WTC11 (cell line): ENCODE measurements around the gene MAS1. TPM values are rescaled to one million over a fixed set of nuclear protein-coding genes. Genes with fewer than 3 reads are reported as not detected.

Experiments
- ATAC-seq: fragments of 200-7000 bp; cut with Tn5 transposase; 2 replicates; pipeline ENCODE4 v1.10.0; 2021; ENCODE audit warnings: mild to moderate bottlenecking, moderate library complexity
- CTCF ChIA-PET: fragments of 300-600 bp; sonication (Branson Sonifier 250); formaldehyde crosslinking; loops from one replicate; lab custom pipeline; 2021; ENCODE audit warnings: antibody characterized with exemption; lab: Charles Lee
- POLR2A ChIA-PET: fragments of 350-600 bp; sonication (Branson Sonifier 250); formaldehyde crosslinking; loops from one replicate; lab custom pipeline; 2021; ENCODE audit warnings: antibody characterized with exemption; lab: Charles Lee
- DNase-seq: peaks from one replicate; pipeline ENCODE4 v3.0.0; 2021; ENCODE audit warnings: low spot score
- H3K27ac Mint-ChIP-seq: 2 replicates; pipeline ENCODE4 v1.8.0; 2021; ENCODE audit warnings: mixed read lengths
- H3K27me3 Mint-ChIP-seq: 2 replicates; pipeline ENCODE4 v1.8.0; 2021; ENCODE audit warnings: low read depth, mild to moderate bottlenecking, moderate library complexity, mixed read lengths
- H3K36me3 Mint-ChIP-seq: 2 replicates; pipeline ENCODE4 v1.8.0; 2021; ENCODE audit warnings: mixed read lengths
- H3K4me1 Mint-ChIP-seq: 2 replicates; pipeline ENCODE4 v1.8.0; 2022; ENCODE audit warnings: mixed read lengths
- H3K4me3 Mint-ChIP-seq: 2 replicates; pipeline ENCODE4 v1.8.0; 2021; ENCODE audit warnings: mild to moderate bottlenecking, moderate library complexity, mixed read lengths
- H3K9me3 Mint-ChIP-seq: 2 replicates; pipeline ENCODE4 v1.8.0; 2021; ENCODE audit warnings: mixed read lengths
- CBFB ChIP-seq: sonication (generic); formaldehyde crosslinking; IDR thresholded peaks from 2 replicates; pipeline ENCODE4 v1.8.1; 2022; ENCODE audit warnings: mild to moderate bottlenecking, low read depth, missing genetic modification reagents
- ELF4 ChIP-seq: sonication (generic); formaldehyde crosslinking; IDR thresholded peaks from 2 replicates; pipeline ENCODE4 v1.8.1; 2022; ENCODE audit warnings: low read depth, mild to moderate bottlenecking, moderate library complexity, missing genetic modification reagents
- EMX1 ChIP-seq: fragments of 250-450 bp; sonication (Bioruptor Pico); IDR thresholded peaks from 2 replicates; pipeline ENCODE4 v1.8.0; 2021; ENCODE audit warnings: mild to moderate bottlenecking
- FOXP1 ChIP-seq: sonication (generic); formaldehyde crosslinking; IDR thresholded peaks from 2 replicates; pipeline ENCODE4 v1.8.0; 2022; ENCODE audit warnings: missing genetic modification reagents, mild to moderate bottlenecking, moderate library complexity, borderline replicate concordance
- JUN ChIP-seq: sonication (generic); formaldehyde crosslinking; IDR thresholded peaks from 2 replicates; pipeline ENCODE4 v1.8.0; 2023; ENCODE audit warnings: mild to moderate bottlenecking, missing genetic modification reagents
- MAX ChIP-seq: sonication (generic); formaldehyde crosslinking; IDR thresholded peaks from 2 replicates; pipeline ENCODE4 v1.8.0; 2022; ENCODE audit warnings: mild to moderate bottlenecking, missing genetic modification reagents
- MLX ChIP-seq: sonication (generic); formaldehyde crosslinking; IDR thresholded peaks from 2 replicates; pipeline ENCODE4 v1.8.1; 2023; ENCODE audit warnings: mild to moderate bottlenecking, missing genetic modification reagents, moderate library complexity
- MXD4 ChIP-seq: fragments of 250-450 bp; sonication (Bioruptor Pico); IDR thresholded peaks from 2 replicates; pipeline ENCODE4 v1.8.0; 2021; ENCODE audit warnings: mild to moderate bottlenecking, moderate library complexity, borderline replicate concordance
- NFE2L1 ChIP-seq: sonication (generic); formaldehyde crosslinking; IDR thresholded peaks from 2 replicates; pipeline ENCODE4 v1.8.1; 2023; ENCODE audit warnings: missing genetic modification reagents
- PRDM15 ChIP-seq: sonication (generic); formaldehyde crosslinking; IDR thresholded peaks from 2 replicates; pipeline ENCODE4 v1.8.0; 2022; ENCODE audit warnings: missing genetic modification reagents
- RELA ChIP-seq: sonication (generic); formaldehyde crosslinking; IDR thresholded peaks from 2 replicates; pipeline ENCODE4 v1.8.1; 2022; ENCODE audit warnings: missing genetic modification reagents, mild to moderate bottlenecking, borderline replicate concordance
- SOX15 ChIP-seq: fragments of 250-450 bp; sonication (Bioruptor Pico); IDR thresholded peaks from 2 replicates; pipeline ENCODE4 v1.9.0; 2021; ENCODE audit warnings: mild to moderate bottlenecking
- STAT6 ChIP-seq: sonication (generic); formaldehyde crosslinking; conservative IDR thresholded peaks from 2 replicates; pipeline ENCODE4 v1.8.1; 2023; ENCODE audit warnings: mild to moderate bottlenecking, low read depth, missing genetic modification reagents, moderate library complexity
- ZBTB21 ChIP-seq: sonication (generic); formaldehyde crosslinking; IDR thresholded peaks from 2 replicates; pipeline ENCODE4 v1.8.1; 2023; ENCODE audit warnings: mild to moderate bottlenecking, missing genetic modification reagents, borderline replicate concordance
- total RNA-seq: library from RNA; stranded (reverse); gene quantifications from 3 replicates; pipeline ENCODE4 v1.2.3, GENCODE V29; 2021
- TF ChIP-seq, protein P1 (sequence below): sonication (generic); formaldehyde crosslinking; conservative IDR thresholded peaks from 2 replicates; pipeline ENCODE4 v1.8.1; 2022; ENCODE audit warnings: mild to moderate bottlenecking, missing genetic modification reagents
- TF ChIP-seq, protein P2 (sequence below): sonication (generic); formaldehyde crosslinking; IDR thresholded peaks from 2 replicates; pipeline ENCODE4 v1.8.0; 2022; ENCODE audit warnings: mild to moderate bottlenecking, missing genetic modification reagents

The MAS1 gene
- total RNA-seq, 1 experiment from 2014 or later = 0.68 TPM

DNA sequence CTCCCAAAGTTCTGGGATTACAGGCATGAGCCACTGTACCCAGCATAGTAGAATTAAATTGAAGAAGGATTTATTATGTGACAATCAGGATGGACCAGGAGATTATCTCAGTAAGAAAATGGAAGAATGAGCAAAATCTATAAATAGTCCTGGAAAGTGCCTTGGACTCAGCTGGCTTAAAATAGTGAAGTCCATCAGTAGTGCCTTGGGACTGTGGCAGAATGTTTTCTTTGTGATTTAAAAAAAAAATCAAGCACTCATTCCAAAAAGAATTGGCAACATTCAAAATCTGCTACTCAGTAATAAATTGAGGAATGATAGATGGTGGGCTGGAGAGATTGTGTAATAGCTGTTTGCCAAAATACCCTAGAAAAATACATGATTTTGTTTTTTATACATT lies 37.0 kb upstream of the MAS1 start (continued):
- TF ChIP-seq STAT6 (CRISPR knock-in tag) = no peak
- no peak for TF ChIP-seq MXD4 (CRISPR knock-in tag)
- no peak for TF ChIP-seq MLX (CRISPR knock-in tag)
- TF ChIP-seq MAX = no peak
- TF ChIP-seq RELA (CRISPR knock-in tag) = no peak
- no peak for TF ChIP-seq EMX1 (CRISPR knock-in tag)
- TF ChIP-seq ELF4 (CRISPR knock-in tag) = no peak
- TF ChIP-seq ZBTB21 (CRISPR knock-in tag) = no peak
- TF ChIP-seq FOXP1 (CRISPR knock-in tag) = no peak
- no peak for TF ChIP-seq SOX15 (CRISPR knock-in tag)

DNA sequence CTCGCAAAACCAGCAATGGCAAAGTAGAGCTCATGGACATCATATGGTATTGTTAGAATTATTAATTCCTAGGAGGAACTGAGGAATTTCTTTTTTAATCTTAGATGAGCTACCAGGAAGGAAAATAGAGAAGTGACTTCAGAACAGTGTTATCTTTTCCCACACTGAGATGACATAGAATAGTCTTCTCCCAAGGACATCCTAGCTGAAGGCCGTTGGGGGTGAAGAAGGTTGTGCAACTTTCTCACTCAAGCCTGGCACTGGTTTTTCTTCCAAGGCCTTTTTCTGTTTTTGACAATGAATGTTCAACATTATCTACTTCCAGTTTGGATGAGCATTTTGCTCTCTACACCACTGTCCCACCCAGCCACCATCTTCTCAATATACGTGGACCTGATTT lies 35.8 kb upstream of the MAS1 start:
- Mint-ChIP-seq H3K4me3 (no peak overlapping the region), H3K9me3 (peaks cover 4% of the 10 kb centered on the region), H3K27ac (no peak overlapping the region), H3K27me3 (no peaks in the 10 kb centered on the region), H3K36me3 (peaks cover 4% of the 10 kb centered on the region), H3K4me1 (peaks cover 6% of the 10 kb centered on the region; the same call in 1 of the 2 replicates)
- no peak for DNase-seq
- ChIA-PET POLR2A (no interaction called here), CTCF (interaction anchor here (0.6 to 1.8 kb wide), 3 partner anchors 8 to 65 kb away, joined by 4 to 5 read pairs (median 4); partner anchors contain the start of genes MRPL18 and TCP1)
- ATAC-seq = no peak
- no peak for TF ChIP-seq CBFB
- TF ChIP-seq, protein P1, sequence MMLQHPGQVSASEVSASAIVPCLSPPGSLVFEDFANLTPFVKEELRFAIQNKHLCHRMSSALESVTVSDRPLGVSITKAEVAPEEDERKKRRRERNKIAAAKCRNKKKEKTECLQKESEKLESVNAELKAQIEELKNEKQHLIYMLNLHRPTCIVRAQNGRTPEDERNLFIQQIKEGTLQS (CRISPR knock-in tag) = no peak
- TF ChIP-seq, all 79 proteins: peak for 0

DNA sequence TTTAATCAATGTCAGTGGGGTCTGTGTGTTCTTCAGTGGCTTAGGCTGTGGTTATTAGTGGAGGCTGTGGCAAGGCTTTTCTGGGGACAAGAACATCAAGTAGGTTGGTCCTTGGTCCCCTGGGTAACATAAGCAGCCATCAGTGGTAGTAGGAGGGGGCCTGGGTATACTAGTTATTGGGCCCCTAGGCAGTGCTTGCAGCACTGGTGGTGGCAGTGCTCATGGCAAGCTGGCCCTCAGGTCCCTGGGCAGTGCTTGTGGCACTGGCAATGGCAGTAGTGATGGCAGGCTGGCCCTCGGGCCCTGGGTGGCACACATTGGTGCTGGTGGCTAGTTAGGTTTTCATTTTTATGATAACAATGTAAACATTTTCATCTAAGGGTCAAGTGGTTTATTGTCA lies 32.5 kb upstream of the MAS1 start:
- POLR2A ChIA-PET = no interaction called here
- no peak overlapping the region for H3K4me3 Mint-ChIP-seq
- CTCF ChIA-PET = no interaction called here
- no peak for TF ChIP-seq JUN (CRISPR knock-in tag)
- TF ChIP-seq, protein P1 (CRISPR knock-in tag) = no peak
- TF ChIP-seq, protein P2, sequence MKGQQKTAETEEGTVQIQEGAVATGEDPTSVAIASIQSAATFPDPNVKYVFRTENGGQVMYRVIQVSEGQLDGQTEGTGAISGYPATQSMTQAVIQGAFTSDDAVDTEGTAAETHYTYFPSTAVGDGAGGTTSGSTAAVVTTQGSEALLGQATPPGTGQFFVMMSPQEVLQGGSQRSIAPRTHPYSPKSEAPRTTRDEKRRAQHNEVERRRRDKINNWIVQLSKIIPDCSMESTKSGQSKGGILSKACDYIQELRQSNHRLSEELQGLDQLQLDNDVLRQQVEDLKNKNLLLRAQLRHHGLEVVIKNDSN (CRISPR knock-in tag) = no peak
- no peak for TF ChIP-seq PRDM15 (CRISPR knock-in tag)
- TF ChIP-seq NFE2L1 (CRISPR knock-in tag) = no peak
- TF ChIP-seq, all 79 proteins: peak for 0
- Mint-ChIP-seq H3K9me3 (no peaks in the 10 kb centered on the region), H3K4me1 (no peaks in the 10 kb centered on the region), H3K36me3 (no peaks in the 10 kb centered on the region), H3K27ac (no peak overlapping the region), H3K27me3 (no peaks in the 10 kb centered on the region)
- ATAC-seq = no peak
- DNase-seq = no peak
